NCI-H2196 treated with DMSO at 0.1 percent for 48 hours (cell line): ENCODE data around the gene TBC1D22B.

Source experiments
- DNase-seq: peaks from one replicate; lab custom pipeline; 2025; ENCODE audit not compliant: unreplicated experiment; lab: John Stamatoyannopoulos, UW

The TBC1D22B gene, protein sequence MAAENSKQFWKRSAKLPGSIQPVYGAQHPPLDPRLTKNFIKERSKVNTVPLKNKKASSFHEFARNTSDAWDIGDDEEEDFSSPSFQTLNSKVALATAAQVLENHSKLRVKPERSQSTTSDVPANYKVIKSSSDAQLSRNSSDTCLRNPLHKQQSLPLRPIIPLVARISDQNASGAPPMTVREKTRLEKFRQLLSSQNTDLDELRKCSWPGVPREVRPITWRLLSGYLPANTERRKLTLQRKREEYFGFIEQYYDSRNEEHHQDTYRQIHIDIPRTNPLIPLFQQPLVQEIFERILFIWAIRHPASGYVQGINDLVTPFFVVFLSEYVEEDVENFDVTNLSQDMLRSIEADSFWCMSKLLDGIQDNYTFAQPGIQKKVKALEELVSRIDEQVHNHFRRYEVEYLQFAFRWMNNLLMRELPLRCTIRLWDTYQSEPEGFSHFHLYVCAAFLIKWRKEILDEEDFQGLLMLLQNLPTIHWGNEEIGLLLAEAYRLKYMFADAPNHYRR

DNA sequence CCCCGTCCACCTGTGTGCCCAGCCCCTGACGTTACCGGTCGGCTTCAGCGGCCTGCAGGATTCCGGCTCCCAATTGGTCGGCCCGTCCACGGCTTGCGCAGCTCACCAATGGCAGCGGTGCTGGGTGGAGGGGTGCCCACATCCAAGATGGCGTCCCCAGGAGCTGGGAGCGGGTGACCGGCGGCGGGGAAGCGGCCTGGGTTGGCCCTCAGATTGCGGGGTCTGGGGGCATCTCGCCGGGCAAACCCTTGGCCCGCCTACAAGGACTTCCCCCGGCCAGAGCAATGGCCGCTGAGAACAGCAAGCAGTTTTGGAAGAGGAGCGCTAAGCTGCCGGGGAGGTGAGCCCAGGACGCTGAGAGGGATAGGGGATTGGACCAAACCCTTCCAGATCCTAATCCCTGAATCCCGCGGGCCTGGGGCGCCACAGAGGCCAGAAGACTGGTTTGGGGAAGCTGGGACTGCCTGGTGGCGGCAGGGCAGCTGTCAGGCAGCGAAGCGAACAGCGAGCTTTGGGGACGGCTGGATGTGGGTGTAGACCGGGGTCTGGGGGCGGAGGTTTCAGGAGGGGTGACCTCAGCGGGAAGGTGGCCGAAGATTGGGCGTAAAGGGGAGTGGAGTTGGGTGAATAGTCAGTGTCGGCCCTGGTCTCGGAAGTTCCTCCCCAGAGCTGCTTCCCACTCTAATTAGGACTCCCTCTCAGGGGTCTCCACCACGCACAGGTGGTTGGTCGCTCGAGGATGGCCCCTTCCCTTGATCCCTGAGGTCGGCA lies at the start of gene TBC1D22B, which contains the start of gene TMEM217:
TSS of gene TBC1D22B (plus strand) at position 139 of the 771 bp plus-strand sequence. CDS start at position 285, 146 bp downstream.
TSS of gene TMEM217 (minus strand) at position 511 of the 771 bp plus-strand sequence. CDS start 39,114 bp downstream, outside the sequence.
- DNase-seq, result peak; percentile 93

- peak; percentile 76 for DNase-seq
These were observed 49.6 kb upstream of the TBC1D22B start for GRCh38 chr6:37207903-37208456.

- no peak for DNase-seq
These were observed 48.8 kb upstream of the TBC1D22B start for GRCh38 chr6:37208793-37209192.

- no peak for DNase-seq
These were observed 47.9 kb upstream of the TBC1D22B start for GRCh38 chr6:37209461-37210205.

DNA sequence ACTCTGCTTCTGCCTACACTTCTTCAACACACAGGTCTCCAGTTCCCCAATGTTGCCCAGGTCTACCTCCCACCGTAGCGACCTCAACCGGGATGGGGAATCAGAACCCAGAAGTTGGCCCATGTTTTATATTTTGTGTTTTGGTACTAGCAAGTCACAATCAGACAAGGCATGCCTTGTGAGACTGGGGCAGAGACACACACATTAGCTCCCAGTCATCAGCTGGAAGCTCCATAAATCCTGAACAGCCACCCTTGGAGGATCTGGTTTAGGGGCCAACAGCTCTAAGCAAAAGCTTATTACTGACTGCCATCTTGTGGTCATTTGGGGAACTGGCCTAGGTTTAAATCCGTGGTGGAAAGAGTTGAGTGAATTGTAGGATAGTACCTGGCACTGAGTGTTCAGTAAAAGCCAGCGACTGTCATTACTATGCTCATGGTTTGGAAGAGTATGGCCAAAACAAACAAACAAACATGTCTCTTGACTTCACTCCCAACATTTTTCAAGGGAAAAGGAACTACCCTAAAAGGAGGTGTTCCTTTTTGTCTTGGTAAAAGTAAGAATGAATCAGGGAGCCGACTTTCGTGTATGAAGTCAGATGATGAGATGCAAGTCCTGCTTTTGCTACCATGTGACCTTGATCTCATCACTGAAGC lies 47.1 kb upstream of the TBC1D22B start:
- peak; percentile 65 for DNase-seq

GRCh38 chr6:37212268-37212667 lies 45.3 kb upstream of the TBC1D22B start:
- no peak for DNase-seq

GRCh38 chr6:37218061-37218460 lies 39.5 kb upstream of the TBC1D22B start:
- DNase-seq, result no peak

DNA sequence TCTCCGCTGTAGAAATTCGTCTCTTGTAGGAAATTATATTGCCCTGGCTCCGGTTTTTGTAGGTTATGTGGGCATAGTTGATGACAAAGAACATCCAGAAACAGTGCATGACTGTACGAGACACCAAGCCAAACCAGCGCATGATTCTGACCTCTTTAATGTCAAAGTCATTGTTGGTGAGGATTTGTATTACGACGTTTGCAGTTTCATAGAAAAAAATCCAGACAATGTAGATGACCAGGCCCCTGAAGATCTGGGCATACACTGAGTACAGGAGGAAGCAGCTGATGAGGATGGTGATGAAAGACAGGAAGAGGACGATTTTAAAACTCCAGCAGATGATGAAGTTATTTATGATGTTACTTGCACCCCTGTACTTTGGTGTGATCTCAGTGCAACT lies 39.1 kb upstream of the TBC1D22B start:
- no peak for DNase-seq

GRCh38 chr6:37221585-37222124 lies 35.9 kb upstream of the TBC1D22B start:
- DNase-seq, result no peak

GRCh38 chr6:37222125-37222967 lies 35.2 kb upstream of the TBC1D22B start:
- DNase-seq, result peak; percentile 99

DNA sequence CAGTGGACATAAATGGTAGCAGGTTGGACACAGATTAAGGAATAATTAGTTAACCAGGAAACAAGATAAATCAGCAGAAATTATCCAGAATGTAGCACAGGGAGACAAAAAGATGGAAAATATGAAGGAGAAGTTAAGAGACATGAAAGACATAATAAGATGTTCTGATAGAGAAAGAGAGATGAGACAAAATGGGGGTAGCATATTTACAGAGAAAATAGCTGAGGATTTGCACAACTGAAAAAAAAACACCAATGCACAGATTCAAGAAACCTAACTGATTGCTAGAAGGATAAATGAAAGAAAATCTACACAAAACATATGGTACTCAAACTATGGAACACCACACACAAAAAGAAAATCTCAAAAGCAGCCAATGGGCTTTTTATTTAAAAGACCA lies 34.6 kb upstream of the TBC1D22B start:
- no peak for DNase-seq

DNA sequence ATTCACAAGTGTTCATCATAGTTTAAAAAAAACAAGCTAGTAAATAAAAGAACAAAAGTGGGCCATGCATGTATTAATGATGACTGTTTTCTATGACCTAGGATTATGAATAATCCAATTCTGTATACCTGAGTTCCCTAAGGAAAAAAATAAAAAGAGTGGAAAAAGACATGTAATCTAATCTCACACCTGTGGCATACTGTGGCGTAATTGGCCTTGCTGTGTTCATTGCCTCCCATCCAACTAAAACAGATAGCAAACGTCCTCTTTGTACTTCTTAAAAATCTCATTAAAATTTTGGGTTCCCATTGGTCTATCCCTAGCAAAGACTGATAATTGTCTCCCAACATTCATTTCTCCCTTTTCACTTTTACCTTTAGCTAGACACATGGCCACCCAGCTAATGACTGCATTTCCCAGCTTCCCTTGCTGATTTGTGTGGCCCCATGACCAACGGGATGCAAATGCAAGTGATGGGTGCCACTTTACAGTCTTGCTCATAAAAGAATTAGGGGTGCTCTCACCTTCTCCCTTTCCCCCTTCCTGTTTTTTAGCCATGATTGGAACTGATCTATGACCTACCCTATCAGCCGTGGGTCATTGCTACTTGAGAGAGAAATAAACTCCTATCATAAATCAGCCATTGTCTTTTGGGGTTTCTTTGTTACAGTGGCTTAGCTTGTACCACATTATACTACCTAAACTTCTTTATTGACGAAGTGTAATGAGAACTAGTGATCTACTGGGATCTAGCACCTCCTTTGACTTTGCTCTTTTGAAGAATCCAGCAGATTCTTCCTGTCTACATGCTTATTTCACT lies 32.0 kb upstream of the TBC1D22B start:
- no peak for DNase-seq

DNA sequence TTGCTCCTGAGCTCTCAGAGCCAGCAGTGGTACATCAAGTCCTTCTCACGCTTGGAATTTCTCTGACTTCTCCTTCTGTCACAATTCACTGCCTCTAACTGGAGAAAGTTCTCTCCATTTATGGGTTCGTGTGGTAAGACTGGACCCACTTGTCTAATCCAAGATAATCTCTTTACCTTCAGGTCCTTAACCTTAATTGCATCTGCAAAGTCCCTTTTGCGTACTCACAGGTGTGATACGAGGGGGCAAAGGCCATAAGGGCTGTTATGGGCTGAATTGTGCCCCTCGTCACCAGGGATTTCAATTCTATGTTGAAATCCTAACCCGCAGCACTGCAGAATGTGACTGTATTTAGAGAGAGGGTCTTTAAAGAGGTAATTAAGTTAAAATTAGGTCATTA lies 27.5 kb upstream of the TBC1D22B start:
- DNase-seq, result no peak

GRCh38 chr6:37232430-37233017 lies 25.0 kb upstream of the TBC1D22B start:
- no peak for DNase-seq

- DNase-seq, result no peak
These were observed 24.0 kb upstream of the TBC1D22B start for GRCh38 chr6:37233541-37233940.

GRCh38 chr6:37236921-37237320 lies 20.7 kb upstream of the TBC1D22B start:
- DNase-seq, result no peak

DNA sequence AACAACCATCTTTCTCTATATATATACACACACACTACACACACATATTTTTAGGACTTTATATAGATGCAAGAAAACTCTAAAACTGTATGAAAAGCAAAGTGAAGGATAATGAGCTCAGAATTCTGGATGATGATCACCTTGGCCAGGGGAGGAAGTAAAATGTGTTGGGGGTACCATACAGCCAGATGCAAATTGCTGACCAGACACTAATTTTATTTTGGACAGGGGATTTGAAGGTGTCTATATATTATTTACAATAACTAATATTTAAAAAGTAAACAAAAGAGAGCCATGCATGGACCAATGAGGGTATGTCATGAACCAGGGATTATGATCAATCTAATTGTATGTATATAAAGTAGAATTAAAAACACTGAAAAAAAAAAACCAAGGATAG lies 19.8 kb upstream of the TBC1D22B start:
- no peak for DNase-seq

DNA sequence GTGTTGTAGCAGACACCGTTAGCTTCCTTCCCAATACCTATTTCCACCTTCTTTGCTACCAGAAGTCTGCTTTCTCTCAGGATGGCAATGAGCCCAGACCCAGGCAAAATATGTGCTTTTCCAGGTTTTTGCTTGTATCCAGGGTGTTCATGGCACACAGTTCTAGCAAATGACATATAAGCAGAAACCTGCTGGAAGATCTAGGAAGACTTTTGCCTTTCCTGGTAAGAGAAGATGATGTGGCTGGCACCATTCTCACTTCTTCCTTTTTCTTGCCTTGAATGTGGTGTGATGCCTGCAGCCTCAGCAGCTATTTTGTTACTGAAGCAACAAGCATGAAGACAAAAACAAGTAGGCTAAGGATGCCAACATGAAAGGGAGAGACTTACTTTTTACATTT lies 19.2 kb upstream of the TBC1D22B start:
- DNase-seq, result no peak
